ENCODE measurements around the gene TRIM7. TPM values are rescaled to one million over a fixed set of nuclear protein-coding genes. Genes with fewer than 3 reads are reported as not detected.

Gene TRIM7
- total and polyA plus RNA-seq, 9 of the 15 experiments (the other 6 are each of a cell fraction or from before 2014, with no cell fraction given): 2.6 to 14.9 (median 8.9) TPM

GRCh38 chr5:181246276-181247049 is 41.5 kb upstream of the TRIM7 start (continued):
- no peak for TF ChIP-seq CREB5 (CRISPR knock-in tag; IDR thresholded peaks at IDR 0.05)
- peak; percentile 78 for TF ChIP-seq ELF2 (CRISPR knock-in tag; IDR thresholded peaks at IDR 0.05)
- TF ChIP-seq BRCA1 (IDR thresholded peaks at IDR 0.05): no peak
- no peak for TF ChIP-seq BRCA1 (CRISPR knock-in tag; IDR thresholded peaks at IDR 0.05)
- TF ChIP-seq HIVEP1 (CRISPR knock-in tag; IDR thresholded peaks at IDR 0.05): no peak
- TF ChIP-seq CXXC5 (CRISPR knock-in tag; IDR thresholded peaks at IDR 0.05): peak; percentile 68
- TF ChIP-seq PHF8 (IDR thresholded peaks at IDR 0.05; ENCODE audit: borderline replicate concordance, low read length): peak; percentile 80; the same call in 1 of the 2 replicates
- peak; percentile 18; the same call in 1 of the 2 replicates for TF ChIP-seq MTA1 (IDR thresholded peaks at IDR 0.05; ENCODE audit: borderline replicate concordance)
- no peak for TF ChIP-seq ZNF444 (CRISPR knock-in tag; IDR thresholded peaks at IDR 0.05)
- TF ChIP-seq PRDM10 (IDR thresholded peaks at IDR 0.05; ENCODE audit: partially characterized antibody): peak; percentile 96
- 0 out of 4 replicates have a peak, but pooled peaks of 1 of the 2 experiments have one; percentile 14 for TF ChIP-seq UBTF (IDR thresholded peaks at IDR 0.05; ENCODE audit: borderline replicate concordance in 1 of 2, low read depth in 2 of 2, low read length in 2 of 2)
- TF ChIP-seq HMG20B (CRISPR knock-in tag; IDR thresholded peaks at IDR 0.05): no peak
- TF ChIP-seq NR2C1 (IDR thresholded peaks at IDR 0.05): peak; percentile 61; the same call in 1 of the 2 replicates
- TF ChIP-seq NR2C1 (tag; IDR thresholded peaks at IDR 0.05): peak; percentile 63; the same call in 1 of the 2 replicates
- no peak for TF ChIP-seq ZBED1 (IDR thresholded peaks at IDR 0.05)
- TF ChIP-seq SAP30 (IDR thresholded peaks at IDR 0.05; ENCODE audit: borderline replicate concordance, insufficient read depth, low read depth, low read length, poor library complexity, severe bottlenecking): peak; percentile 52
- peak; percentile 5; the same call in 1 of the 2 replicates for TF ChIP-seq MAFF (IDR thresholded peaks at IDR 0.05; ENCODE audit: low read length)
- no peak; the same call in 1 of the 2 replicates for TF ChIP-seq NFRKB (IDR thresholded peaks at IDR 0.05; ENCODE audit: low read depth)
- peak; percentile 39; the same call in 1 of the 2 replicates for TF ChIP-seq TRIM25 (IDR thresholded peaks at IDR 0.05; ENCODE audit: borderline replicate concordance)
